ENCODE data around the gene C3orf20.

GRCh38 chr3:14812196-14812790, 137.4 kb downstream of the C3orf20 start:
- TF ChIP-seq, protein P1, sequence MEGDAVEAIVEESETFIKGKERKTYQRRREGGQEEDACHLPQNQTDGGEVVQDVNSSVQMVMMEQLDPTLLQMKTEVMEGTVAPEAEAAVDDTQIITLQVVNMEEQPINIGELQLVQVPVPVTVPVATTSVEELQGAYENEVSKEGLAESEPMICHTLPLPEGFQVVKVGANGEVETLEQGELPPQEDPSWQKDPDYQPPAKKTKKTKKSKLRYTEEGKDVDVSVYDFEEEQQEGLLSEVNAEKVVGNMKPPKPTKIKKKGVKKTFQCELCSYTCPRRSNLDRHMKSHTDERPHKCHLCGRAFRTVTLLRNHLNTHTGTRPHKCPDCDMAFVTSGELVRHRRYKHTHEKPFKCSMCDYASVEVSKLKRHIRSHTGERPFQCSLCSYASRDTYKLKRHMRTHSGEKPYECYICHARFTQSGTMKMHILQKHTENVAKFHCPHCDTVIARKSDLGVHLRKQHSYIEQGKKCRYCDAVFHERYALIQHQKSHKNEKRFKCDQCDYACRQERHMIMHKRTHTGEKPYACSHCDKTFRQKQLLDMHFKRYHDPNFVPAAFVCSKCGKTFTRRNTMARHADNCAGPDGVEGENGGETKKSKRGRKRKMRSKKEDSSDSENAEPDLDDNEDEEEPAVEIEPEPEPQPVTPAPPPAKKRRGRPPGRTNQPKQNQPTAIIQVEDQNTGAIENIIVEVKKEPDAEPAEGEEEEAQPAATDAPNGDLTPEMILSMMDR (IDR thresholded peaks at IDR 0.05; ENCODE audit: insufficient read depth, low read length, poor library complexity, severe bottlenecking) = no peak
- TF ChIP-seq EZH2phosphoT487 (conservative IDR thresholded peaks at IDR 0.05; ENCODE audit: low read length) = no peak

Data from SU-DHL-6 (cell line).